MCF 10A (cell line): Measurements from ENCODE around the gene STMN3. TPM values are rescaled to one million over a fixed set of nuclear protein-coding genes. Genes with fewer than 3 reads are reported as not detected.

ENCODE experiments used
- BruUV-seq: library from RNA; stranded (reverse); fragments of 400-500 nt; replicated peaks from 2 replicates; lab custom pipeline; 2021; lab: Mats Ljungman, UMichigan
- CTCF ChIA-PET: fragments of 300-600 bp; sonication (Branson Sonifier 250); formaldehyde crosslinking; extraction: SDS; loops from one replicate; lab custom pipeline; 2021; ENCODE audit warnings: antibody characterized with exemption, inconsistent platforms; lab: Yijun Ruan, JAX
- POLR2A ChIA-PET: fragments of 300-600, 350-650 bp; sonication (Branson Sonifier 250); formaldehyde crosslinking; extraction: SDS; loops from one replicate; lab custom pipeline; 2020; ENCODE audit warnings: antibody characterized with exemption, inconsistent platforms; lab: Yijun Ruan, JAX
- DNase-seq: peaks from one replicate; pipeline ENCODE4 v3.0.0-alpha.2; 2018; ENCODE audit not compliant: unreplicated experiment
- H3K27ac Mint-ChIP-seq: one replicate; pipeline ENCODE4 v1.8.0; 2022; ENCODE audit warnings: mild to moderate bottlenecking, low read depth, mixed read lengths; ENCODE audit not compliant: unreplicated experiment
- H3K27me3 Mint-ChIP-seq: one replicate; pipeline ENCODE4 v1.8.0; 2022; ENCODE audit warnings: mixed read lengths; ENCODE audit not compliant: insufficient read depth, unreplicated experiment
- H3K36me3 Mint-ChIP-seq: one replicate; pipeline ENCODE4 v1.8.0; 2022; ENCODE audit warnings: mild to moderate bottlenecking, moderate library complexity, mixed read lengths; ENCODE audit not compliant: insufficient read depth, unreplicated experiment
- H3K4me1 Mint-ChIP-seq: one replicate; pipeline ENCODE4 v1.8.0; 2022; ENCODE audit warnings: mixed read lengths; ENCODE audit not compliant: insufficient read depth, unreplicated experiment
- H3K4me3 Mint-ChIP-seq: one replicate; pipeline ENCODE4 v1.8.0; 2022; ENCODE audit warnings: mild to moderate bottlenecking, moderate library complexity, mixed read lengths; ENCODE audit not compliant: unreplicated experiment
- H3K9me3 Mint-ChIP-seq: one replicate; pipeline ENCODE4 v1.8.0; 2022; ENCODE audit warnings: mixed read lengths; ENCODE audit not compliant: unreplicated experiment
- CTCF ChIP-seq: fragments of 200-600 bp; IDR thresholded peaks from one replicate; pipeline ENCODE4 v1.8.0; 2022; ENCODE audit warnings: antibody characterized with exemption, mild to moderate bottlenecking; ENCODE audit not compliant: unreplicated experiment
- intact Hi-C: fragments of 100-400 bp; cut with micrococcal nuclease; formaldehyde crosslinking; loops from 2 replicates; pipeline ENCODE4 v1.14.1; 2022
- total RNA-seq: library from RNA; stranded (reverse); gene quantifications from 2 replicates; pipeline ENCODE4 v1.2.3, GENCODE V29; 2022

Gene STMN3
- total RNA-seq, 1 experiment from 2014 or later = 5.3 TPM

- intact Hi-C loops = no loop called here
- ChIA-PET POLR2A (no interaction called here), CTCF (no interaction called here)
- H3K27ac Mint-ChIP-seq = no peak overlapping the region
- peaks cover 19% of the 10 kb centered on the region for H3K36me3 Mint-ChIP-seq
- TF ChIP-seq CTCF = no peak
- H3K4me1 Mint-ChIP-seq = peaks cover 6% of the 10 kb centered on the region
- no TSS peak for BruUV-seq
- no peak for DNase-seq
- H3K9me3 Mint-ChIP-seq = no peaks in the 10 kb centered on the region
- no peak overlapping the region for H3K4me3 Mint-ChIP-seq
- H3K27me3 Mint-ChIP-seq = no peaks in the 10 kb centered on the region
Observed at GRCh38 chr20:63685269-63686026, 32.2 kb upstream of the STMN3 start.

- TF ChIP-seq CTCF = no peak
- intact Hi-C loops = loop anchor here (1.0 to 2.0 kb wide), 2 partner anchors 16 to 54 kb away; no protein-coding TSS in a partner anchor
- peaks cover 18% of the 10 kb centered on the region for H3K36me3 Mint-ChIP-seq
Observed at GRCh38 chr20:63682384-63683139, 29.3 kb upstream of the STMN3 start.

GRCh38 chr20:63681609-63682142 is 28.5 kb upstream of the STMN3 start:
- ChIA-PET POLR2A (interaction anchor here (0.6 to 4.9 kb wide), 19 partner anchors 9 to 1312 kb away, joined by 3 to 59 read pairs (median 6); partner anchors contain the start of genes ARFRP1, PPDPF, PTK6 and RTEL1), CTCF (interaction anchor here (0.6 kb wide), 1 partner anchor 36 kb away, joined by 4 read pairs; no protein-coding TSS in a partner anchor)
- peak; percentile 27 for DNase-seq
- no peak for TF ChIP-seq CTCF
- Mint-ChIP-seq H3K4me3 (no peak overlapping the region), H3K4me1 (peaks cover 6% of the 10 kb centered on the region), H3K27ac (peak overlapping the region; percentile 75), H3K9me3 (no peaks in the 10 kb centered on the region), H3K36me3 (peaks cover 18% of the 10 kb centered on the region), H3K27me3 (no peaks in the 10 kb centered on the region)
- no TSS peak for BruUV-seq
- intact Hi-C loops = loop anchor here (1.0 to 2.0 kb wide), 2 partner anchors 17 to 53 kb away; no protein-coding TSS in a partner anchor

More at GRCh38 chr20:63682384-63683139, 29.3 kb upstream of the STMN3 start:
- H3K4me1 Mint-ChIP-seq = peaks cover 6% of the 10 kb centered on the region
- H3K9me3 Mint-ChIP-seq = no peaks in the 10 kb centered on the region
- peak overlapping the region; percentile 75 for H3K27ac Mint-ChIP-seq
- DNase-seq = peak; percentile 99
- BruUV-seq = no TSS peak
- H3K27me3 Mint-ChIP-seq = no peaks in the 10 kb centered on the region
- H3K4me3 Mint-ChIP-seq = peak overlapping the region; percentile 53
- ChIA-PET POLR2A (interaction anchor here (0.6 to 4.9 kb wide), 24 partner anchors 9 to 1313 kb away, joined by 3 to 59 read pairs (median 4); partner anchors contain the start of genes ARFRP1, GMEB2, PPDPF and PTK6), CTCF (interaction anchor here (0.6 to 1.2 kb wide), 8 partner anchors 16 to 356 kb away, joined by 3 to 6 read pairs (median 4); no protein-coding TSS in a partner anchor)
